ENCODE measurements around the gene ZDHHC12.

- TF ChIP-seq EZH2phosphoT487 (IDR thresholded peaks at IDR 0.05; ENCODE audit: insufficient read depth, low read depth) (no peak), EZH2 (IDR thresholded peaks at IDR 0.05; ENCODE audit: insufficient read depth, poor library complexity, severe bottlenecking) (no peak)
These were observed 17.9 kb downstream of the ZDHHC12 start for GRCh38 chr9:128706045-128706444.

All from GM23248 (cell line).